ENCODE data around the gene ZNF212.

- no peak for TF ChIP-seq CTCF (IDR thresholded peaks at IDR 0.05)
- TF ChIP-seq POLR2A (IDR thresholded peaks at IDR 0.05) = no peak
Observed at GRCh38 chr7:149220534-149220933, 18.9 kb upstream of the ZNF212 start.
